Activated CD4-positive, alpha-beta T cell treated with anti-CD3 and anti-CD28 coated beads for 48 hours (primary cell): ENCODE data around the gene PIK3R6.

Experiments
- DNase-seq: peaks from one replicate; pipeline ENCODE4 v3.0.0-alpha.2; 2020

PIK3R6 gene

DNA sequence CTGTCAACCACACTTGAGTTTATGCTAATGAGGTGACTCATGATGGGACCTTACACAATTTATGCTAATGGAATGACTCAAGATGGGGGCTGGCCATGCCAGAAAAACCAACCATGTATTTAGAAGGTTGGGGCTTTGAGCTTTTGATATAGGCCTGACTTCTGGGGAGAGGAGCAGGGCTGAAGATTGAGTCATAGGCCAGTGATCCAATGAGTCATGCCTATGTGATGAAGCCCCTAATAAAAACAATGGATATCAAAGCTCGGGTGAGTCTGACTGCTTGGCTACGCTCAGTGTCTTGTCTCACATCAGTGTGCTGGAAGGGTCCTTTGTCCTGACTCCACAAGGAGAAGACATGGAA is 75.6 kb downstream of the PIK3R6 start:
- no peak for DNase-seq

DNA sequence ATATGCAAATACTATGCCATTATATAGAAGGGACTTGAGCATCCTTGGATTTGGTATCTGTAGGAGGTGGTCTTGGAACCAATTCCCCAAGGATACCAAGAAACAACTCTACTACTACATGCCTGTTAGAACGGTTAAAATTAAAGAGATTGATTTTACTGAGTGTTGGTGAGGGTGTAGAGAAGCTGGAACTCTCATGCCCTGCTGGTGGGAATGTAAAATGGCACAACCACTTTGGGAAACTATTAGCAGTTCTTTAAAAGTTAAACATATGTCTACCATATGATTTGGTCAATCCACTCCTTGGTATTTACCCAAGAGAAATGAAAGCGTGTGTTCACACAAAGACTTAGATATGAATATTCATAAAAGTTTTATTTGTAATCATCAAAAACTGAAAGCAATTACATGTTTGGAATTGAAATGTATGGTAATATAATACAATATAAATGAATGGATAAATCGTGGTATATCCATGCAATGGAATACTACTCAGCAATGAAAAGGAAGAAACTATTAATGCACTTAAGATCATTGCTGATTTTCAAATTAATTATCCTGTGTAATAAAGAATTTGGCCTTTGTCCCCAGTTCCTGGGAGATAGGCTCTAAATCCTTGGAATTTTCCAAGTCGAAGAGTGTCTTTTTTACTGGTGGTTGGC is 76.1 kb downstream of the PIK3R6 start:
- no peak for DNase-seq

DNA sequence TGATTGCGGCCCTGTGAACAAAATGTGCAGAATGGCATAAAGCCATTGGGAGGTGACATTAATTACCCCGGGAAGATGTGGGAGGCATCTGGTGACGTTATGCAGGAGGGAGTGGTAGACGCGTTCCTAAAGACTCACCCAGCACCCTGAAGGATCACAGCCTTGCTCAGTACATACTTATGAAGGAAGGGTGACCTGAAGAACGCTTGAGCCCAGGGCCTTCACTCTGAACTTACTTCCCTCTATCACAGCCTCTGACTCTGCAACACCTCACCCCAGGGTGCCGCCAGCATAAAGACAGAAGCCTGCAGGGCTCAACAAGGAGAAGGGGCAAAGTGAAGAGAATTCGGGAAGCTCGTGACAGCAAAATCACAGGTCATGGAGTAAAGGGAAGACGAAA is 77.7 kb downstream of the PIK3R6 start:
- DNase-seq: no peak

DNA sequence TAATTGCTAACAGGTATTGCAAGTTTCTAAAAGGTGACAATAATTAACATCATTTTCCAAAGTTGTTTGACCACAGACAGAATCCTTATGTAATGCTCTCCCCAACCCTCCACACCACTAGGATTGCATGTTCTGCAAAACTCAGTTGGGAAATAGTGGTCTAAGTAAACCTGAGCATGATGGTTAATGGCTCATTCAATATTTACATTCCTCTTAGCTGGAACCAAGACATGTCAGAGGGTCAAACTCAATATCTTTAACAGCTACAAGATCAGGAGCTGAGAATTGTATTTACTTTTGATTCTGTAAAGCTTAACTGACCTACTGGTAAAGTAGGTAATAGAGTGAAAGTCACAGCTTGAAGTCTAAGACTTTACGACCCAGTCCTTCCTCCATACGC is 78.5 kb downstream of the PIK3R6 start:
- no peak for DNase-seq

DNA sequence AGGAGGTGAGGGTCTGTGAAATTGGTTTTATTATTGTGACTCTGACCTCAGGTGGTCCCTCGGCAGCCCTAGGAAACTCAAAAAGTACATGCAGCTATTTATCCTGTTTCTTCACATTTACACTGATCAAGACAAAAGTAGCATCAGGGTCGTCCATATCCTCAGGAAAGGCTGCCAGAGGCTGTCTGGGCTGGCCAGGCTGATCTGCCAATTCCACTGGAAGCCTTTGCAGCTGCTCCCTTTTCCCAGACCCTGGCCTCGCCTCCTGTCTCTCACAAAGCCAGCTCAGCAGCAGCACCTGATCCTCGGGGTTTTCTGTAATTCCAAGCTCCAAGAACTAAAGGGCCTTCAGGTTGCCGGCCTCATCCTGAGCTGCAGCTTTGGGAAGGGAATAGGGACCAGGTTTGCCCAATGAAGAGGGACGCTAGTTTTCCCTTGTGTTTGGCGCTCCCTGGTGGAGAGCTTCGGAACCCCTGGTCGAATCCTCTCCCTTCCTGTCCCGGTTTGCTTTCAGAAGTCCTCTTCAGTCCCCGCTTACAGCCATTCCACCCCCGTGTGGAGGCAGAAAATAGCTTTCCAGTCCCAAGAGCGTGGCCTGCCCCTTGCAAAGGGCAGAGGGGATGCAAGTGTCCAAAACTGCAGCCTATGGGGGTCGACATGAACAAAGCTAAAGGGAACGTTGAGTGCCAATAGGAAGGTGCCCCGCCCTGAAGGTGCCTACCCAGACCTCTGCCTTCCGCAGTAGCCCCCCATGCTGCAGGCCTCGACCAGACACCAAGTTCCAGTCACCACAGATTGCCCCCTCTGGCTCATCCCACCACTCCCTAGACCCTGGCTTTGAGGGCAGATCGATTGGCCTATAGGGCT is 81.7 kb downstream of the PIK3R6 start:
- peak; percentile 78 for DNase-seq

DNA sequence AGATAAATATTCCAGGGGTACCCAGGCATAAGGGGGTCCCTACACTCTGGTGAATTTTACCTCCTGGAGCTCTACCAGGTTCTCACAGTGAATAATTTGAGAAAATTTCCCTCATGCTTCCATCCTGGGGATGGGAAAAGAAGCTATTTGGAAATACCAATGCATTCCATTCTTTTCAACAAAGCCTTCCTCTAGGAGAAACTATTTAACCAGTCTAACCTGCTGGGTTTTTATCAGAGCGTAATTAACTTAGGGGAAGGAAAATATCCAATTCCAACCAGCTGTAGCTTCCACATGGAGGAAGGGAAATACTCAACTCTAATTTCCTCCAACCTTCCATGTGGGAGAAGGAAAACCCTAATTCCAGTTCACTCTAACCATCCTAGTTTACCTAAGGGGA is 85.3 kb downstream of the PIK3R6 start:
- no peak for DNase-seq

DNA sequence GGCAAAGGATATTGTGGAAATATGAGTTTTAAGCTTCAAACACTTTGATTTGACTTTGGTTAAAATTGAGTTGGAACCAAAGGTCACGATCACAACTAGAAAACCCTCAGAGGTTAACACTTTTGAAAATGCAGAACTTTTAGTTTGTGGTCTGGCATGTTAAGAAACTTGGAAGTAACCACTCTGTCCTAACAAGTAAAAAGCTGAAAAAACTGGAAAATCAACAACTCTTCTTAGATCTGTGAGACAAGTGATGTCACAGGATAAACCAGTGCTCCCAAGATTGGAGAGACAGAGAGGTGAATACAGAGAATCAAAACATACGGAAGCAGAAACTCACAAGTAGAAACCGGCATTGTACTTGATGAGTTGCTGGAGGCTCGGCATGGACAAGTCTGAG is 85.7 kb downstream of the PIK3R6 start:
- no peak for DNase-seq

DNA sequence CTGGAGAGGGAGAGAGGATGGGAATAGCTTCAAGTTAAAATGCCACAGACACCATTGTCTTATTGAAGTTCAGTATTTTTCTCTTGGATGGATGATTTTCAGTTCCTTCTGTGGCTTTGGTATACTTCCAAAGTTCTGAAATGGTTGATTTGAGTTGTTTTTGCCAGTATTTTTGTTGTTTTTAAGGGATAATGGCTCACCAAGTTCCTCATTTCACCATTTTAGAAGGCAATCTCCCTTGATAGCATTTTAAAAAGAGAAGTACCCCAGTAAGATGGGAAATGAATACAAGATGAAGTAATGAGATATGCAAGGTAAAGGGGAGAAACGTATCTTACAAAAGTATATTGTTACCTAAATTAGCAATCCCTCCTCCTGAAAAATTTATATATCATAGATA is 90.6 kb downstream of the PIK3R6 start:
- DNase-seq: no peak

DNA sequence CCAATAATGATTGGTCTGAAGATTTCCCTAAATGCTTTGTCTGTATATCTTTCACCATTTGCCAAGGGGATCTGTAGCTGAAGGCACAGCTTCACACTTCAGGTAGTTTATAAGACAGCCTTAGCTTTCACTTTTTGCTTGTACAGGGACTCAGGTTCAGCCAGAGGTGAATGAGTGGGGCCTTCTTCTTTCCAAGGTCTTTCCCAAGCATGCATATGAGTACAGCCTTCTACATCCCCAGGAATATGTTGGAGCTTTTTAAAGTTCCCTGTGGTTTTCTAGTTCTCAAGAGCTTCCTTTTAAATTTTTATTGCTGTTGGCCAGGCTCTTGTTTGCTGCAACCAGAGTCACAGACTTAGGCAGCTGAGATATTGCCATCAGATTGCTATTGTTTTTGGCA is 91.2 kb downstream of the PIK3R6 start:
- no peak for DNase-seq

DNA sequence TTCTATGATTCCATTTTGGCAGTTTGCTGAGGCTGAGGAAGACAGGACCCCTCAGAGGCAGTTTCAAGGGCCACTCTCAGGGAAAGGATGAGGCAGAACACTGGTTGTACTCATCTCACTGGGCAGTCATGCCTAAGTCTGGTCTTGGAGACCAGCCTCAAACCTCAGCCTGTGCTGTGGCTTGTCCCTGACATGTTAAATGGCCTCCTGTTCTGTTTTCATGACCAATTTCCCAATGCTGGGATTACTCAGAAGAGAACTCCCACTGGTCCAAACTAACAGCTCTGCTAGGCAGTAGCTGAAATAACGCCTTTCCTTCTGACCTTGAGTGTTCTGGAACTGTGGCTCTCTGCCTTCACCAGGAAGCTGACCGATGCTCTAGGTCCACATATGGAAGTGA is 100.7 kb downstream of the PIK3R6 start:
- no peak for DNase-seq

DNA sequence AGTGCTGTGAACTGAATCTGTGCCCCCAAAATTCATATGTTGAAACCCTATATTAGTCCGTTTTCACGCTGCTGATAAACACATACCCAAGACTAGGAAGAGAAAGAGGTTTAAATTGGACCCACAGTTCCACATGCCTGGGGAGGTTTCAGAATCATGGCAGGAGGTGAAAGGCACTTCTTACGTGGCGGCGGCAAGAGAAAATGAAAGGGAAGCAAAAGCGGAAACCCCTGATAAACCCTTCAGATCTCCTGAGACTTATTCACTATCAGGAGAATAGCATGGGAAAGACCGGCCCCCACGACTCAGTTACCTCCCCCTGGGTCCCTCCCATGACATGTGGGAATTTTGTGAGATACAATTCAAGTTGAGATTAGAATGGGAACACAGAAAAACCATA is 105.5 kb downstream of the PIK3R6 start:
- no peak for DNase-seq

DNA sequence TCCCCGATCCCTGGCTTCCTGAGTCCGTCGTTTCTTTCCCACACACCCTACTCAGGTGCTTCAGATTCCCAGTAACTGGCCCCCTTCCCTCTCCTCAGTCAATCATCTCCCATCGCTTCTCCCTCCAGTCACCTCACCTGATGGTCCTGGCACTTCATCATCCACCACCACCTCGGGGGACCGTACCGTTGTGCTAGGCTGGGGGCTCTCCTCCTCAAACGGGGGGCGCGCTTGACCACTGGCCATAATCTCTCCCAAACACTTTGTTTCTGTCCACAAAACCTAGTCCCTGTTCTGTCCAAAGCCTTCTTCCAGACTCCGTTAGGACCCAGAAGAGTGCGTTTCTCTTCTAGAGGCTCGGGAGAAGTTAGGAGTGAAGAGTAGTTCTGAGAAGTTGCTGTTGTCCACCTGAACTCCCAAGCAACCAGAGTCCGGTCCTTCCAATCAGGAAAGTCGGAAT is 109.3 kb downstream of the PIK3R6 start, which contains the start of gene SPDYE4:
Gene SPDYE4, minus strand, starts transcription at position 410 of the 460 bp plus-strand sequence. Its CDS starts 164 bp downstream, at position 246.
- no peak for DNase-seq

DNA sequence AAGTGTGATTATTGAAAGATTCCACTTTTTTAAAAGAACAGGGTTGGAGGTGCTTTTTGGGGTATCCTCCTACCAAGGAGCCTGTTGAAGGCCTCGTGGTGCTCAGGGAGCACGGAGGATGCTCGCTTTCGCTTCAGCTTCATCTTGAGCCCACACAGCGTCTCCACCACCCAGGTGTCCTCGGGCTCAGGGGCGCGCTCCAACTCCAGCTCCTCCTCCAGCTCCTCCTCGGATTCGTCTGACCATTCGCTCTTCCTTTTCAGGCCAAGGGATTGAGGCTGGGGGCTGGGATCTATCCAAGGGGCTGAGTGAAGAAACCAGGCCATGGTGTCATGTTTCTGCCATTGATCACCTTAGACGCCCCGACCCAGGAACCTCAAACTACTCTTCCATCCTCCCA is 110.3 kb downstream of the PIK3R6 start:
- no peak for DNase-seq

DNA sequence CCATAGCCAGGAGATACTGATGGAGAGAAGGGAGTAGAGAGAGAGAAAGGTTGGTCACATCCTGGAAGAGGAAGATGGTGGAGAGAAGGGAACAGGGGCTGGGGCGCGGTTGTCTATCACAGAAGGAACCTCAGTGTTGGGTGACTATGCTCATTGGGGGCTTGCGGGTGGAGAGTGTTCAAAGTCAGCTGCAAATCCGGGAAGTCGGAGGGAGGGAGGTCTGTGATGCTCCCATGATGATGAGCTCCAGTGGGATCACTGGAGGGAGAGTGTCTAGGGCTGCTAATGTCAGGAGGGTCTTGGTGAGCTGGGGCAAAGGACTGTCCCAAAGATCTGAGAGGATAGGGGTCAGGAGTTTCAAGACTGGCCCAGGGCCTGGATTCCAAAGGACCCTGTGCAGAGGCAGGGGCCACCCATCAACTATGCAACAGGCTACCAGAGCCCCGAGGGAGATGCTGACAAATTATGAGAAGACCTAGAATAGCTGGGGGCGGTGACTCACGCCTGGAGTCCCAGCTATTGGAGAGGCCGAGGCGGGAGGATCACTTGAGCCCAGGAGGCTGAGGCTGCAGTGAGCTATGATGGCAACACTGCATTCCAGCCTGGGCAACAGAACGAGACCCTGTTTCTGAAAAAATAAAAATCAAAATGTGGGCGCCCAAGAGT is 111.8 kb downstream of the PIK3R6 start:
- no peak for DNase-seq

DNA sequence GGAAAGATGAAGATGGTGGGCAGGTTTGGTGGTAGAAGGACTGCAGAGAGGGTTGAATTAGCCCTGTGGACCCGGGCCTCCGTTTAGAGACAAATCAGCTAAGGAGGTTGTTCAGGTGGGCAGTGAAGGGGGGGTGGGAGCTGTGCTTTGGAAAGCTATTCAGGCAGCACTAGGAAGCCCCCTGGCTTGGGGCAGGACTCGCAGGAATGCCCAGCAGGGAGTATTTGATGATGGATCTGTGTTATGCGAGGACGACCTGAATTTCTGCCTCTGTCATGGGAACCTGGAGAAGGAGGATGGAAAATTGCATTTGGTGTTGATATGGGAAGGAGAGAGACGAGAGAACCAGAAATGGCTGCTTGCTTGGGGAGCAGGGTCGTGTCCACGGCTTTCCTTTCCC is 112.6 kb downstream of the PIK3R6 start:
- no peak for DNase-seq

DNA sequence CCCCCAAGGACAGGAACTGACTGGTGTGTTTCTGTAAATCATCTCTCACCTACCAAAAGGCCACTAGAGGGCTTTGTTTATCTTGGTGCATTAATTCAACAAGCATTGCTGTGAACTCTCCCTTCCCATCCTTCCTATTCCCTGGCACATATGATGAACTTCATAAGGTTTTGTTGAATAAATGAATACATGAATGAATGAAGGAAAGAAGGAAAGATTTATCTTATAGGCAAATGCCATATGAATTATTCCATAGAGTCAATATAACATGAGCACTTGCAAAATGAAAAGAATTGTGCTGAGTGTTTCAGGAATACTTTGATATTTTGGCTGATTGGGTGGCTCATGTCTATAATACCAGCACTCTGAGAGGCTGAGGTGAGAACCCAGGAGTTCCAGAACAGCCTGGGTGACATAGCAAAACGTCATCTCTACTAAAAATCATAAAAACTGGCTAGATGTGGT is 113.5 kb downstream of the PIK3R6 start:
- DNase-seq: no peak

DNA sequence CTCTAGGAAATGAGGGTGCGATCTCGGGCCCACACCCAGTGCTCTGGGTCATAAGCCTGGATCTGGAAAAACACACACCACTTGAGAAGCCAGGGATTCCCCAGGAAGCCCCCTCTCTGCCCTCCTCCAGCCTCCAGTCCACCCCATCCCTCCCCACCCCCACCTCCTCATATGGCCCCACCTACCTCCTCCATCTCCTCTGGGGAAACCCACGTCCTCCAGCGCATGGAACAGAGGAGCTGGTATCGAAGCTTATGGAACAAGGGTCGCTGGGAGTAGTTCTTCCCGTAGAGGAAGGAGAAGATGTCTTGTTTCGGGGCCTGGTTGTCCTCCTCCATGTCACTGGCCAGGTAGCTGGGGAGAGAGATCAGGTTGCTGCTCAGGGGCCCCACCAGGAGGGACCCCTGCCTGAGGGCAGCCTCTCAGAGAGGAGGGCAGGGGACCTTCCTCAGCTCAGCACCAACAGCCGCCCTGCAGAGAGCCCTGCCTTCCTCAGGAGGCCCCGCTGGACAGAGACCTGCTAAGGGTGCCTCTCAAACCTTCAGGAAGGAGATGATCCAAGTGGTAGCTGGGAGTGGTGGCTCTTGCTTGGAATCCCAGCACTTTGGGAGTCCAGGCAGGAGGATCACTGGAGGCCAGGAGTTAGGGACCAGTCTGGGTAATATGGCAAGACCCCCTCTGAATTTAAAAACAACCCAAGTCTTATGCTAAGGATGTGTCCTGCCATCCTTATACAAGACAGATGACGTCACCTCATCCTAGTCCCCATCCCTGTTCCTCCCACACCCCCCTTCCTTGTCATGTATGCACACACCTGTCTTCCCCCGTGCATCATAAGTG is 114.1 kb downstream of the PIK3R6 start:
- no peak for DNase-seq
